ENCODE data around the gene DNAH10.

DNAH10 gene

GRCh38 chr12:123889848-123890535, 127.9 kb downstream of the DNAH10 start:
- TF ChIP-seq, protein P1, sequence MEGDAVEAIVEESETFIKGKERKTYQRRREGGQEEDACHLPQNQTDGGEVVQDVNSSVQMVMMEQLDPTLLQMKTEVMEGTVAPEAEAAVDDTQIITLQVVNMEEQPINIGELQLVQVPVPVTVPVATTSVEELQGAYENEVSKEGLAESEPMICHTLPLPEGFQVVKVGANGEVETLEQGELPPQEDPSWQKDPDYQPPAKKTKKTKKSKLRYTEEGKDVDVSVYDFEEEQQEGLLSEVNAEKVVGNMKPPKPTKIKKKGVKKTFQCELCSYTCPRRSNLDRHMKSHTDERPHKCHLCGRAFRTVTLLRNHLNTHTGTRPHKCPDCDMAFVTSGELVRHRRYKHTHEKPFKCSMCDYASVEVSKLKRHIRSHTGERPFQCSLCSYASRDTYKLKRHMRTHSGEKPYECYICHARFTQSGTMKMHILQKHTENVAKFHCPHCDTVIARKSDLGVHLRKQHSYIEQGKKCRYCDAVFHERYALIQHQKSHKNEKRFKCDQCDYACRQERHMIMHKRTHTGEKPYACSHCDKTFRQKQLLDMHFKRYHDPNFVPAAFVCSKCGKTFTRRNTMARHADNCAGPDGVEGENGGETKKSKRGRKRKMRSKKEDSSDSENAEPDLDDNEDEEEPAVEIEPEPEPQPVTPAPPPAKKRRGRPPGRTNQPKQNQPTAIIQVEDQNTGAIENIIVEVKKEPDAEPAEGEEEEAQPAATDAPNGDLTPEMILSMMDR (IDR thresholded peaks at IDR 0.05; ENCODE audit: low read depth, low read length), result no peak
- no peak for DNase-seq (ENCODE audit: extremely low read depth, low read depth)

DNA sequence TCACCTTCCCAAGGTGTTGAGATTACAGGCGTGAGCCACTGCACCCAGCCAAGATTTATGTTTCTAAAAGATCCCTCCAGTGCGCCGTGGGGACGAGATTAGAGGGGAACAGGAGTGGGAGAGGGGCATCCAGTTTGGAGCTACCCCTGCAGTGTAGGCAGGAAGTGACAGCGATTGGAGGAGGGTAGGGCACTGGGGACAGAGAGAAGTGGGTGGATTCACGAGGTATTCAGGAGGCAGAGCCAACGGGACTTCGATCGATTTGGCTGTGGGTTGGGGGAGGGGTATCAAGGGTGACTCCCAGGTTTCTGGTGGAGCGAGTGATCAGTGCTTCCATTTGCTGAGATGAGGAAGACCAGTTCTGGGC, 128.4 kb downstream of the DNAH10 start:
- DNase-seq (ENCODE audit: extremely low read depth, low read depth), result no peak
- TF ChIP-seq, protein P1 (IDR thresholded peaks at IDR 0.05; ENCODE audit: low read depth, low read length), result no peak

DNA sequence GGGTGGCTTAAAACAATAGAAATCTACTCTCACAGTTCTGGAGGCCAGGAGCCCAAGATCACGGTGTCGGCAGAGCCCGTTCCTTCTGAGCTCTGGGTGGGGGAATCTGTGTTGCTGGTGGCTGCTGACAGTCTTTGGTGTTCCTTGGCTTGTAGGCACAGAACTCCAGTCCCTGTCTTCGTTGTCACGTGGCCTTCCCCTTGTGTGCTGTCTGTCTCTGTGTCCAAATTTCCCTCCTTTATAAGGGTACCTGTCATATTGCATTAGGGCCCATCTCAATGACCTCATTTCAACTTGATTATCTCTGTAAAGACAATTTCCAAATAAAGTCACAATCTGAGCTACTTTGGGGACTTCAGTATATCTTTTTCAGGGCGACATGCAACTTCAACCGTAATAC, 128.9 kb downstream of the DNAH10 start:
- TF ChIP-seq, protein P1 (IDR thresholded peaks at IDR 0.05; ENCODE audit: low read depth, low read length), result no peak
- no peak for DNase-seq (ENCODE audit: extremely low read depth, low read depth)

GRCh38 chr12:123891516-123892179, 129.5 kb downstream of the DNAH10 start:
- DNase-seq (ENCODE audit: extremely low read depth, low read depth), result no peak
- TF ChIP-seq, protein P1 (IDR thresholded peaks at IDR 0.05; ENCODE audit: low read depth, low read length), result no peak

- DNase-seq (ENCODE audit: extremely low read depth, low read depth), result no peak
- TF ChIP-seq, protein P1 (IDR thresholded peaks at IDR 0.05; ENCODE audit: low read depth, low read length), result no peak
Observed at GRCh38 chr12:123892180-123892559, 130.1 kb downstream of the DNAH10 start.

GRCh38 chr12:123892853-123893252, 130.8 kb downstream of the DNAH10 start:
- TF ChIP-seq, protein P1 (IDR thresholded peaks at IDR 0.05; ENCODE audit: low read depth, low read length), result no peak
- no peak for DNase-seq (ENCODE audit: extremely low read depth, low read depth)

- TF ChIP-seq, protein P1 (IDR thresholded peaks at IDR 0.05; ENCODE audit: low read depth, low read length), result no peak
- no peak for DNase-seq (ENCODE audit: extremely low read depth, low read depth)
Observed at GRCh38 chr12:123893276-123893675, 131.2 kb downstream of the DNAH10 start.

Measured in AG09319 (cell line).